ENCODE data around the gene SPDEF.

The SPDEF gene

GRCh38 chr6:34575326-34575725 lies 19.2 kb upstream of the SPDEF start:
- H3K27me3 Mint-ChIP-seq (ENCODE audit: low read depth) = no peaks in the 10 kb centered on the region
- H3K9me3 Mint-ChIP-seq = no peaks in the 10 kb centered on the region
- H3K36me3 Mint-ChIP-seq (ENCODE audit: low read depth) = no peaks in the 10 kb centered on the region
- DNase-seq (ENCODE audit: low spot score) = no peak
- no peaks in the 10 kb centered on the region for H3K4me1 Mint-ChIP-seq (ENCODE audit: low read depth)
- no peak overlapping the region for H3K4me3 Mint-ChIP-seq
- H3K27ac Mint-ChIP-seq = no peak overlapping the region

GRCh38 chr6:34574647-34575293 lies 18.6 kb upstream of the SPDEF start:
- Mint-ChIP-seq H3K4me3 (no peak overlapping the region), H3K27ac (no peak overlapping the region), H3K4me1 (ENCODE audit: low read depth) (no peaks in the 10 kb centered on the region), H3K9me3 (no peaks in the 10 kb centered on the region), H3K27me3 (ENCODE audit: low read depth) (no peaks in the 10 kb centered on the region), H3K36me3 (ENCODE audit: low read depth) (no peaks in the 10 kb centered on the region)
- no peak for DNase-seq (ENCODE audit: low spot score)

DNA sequence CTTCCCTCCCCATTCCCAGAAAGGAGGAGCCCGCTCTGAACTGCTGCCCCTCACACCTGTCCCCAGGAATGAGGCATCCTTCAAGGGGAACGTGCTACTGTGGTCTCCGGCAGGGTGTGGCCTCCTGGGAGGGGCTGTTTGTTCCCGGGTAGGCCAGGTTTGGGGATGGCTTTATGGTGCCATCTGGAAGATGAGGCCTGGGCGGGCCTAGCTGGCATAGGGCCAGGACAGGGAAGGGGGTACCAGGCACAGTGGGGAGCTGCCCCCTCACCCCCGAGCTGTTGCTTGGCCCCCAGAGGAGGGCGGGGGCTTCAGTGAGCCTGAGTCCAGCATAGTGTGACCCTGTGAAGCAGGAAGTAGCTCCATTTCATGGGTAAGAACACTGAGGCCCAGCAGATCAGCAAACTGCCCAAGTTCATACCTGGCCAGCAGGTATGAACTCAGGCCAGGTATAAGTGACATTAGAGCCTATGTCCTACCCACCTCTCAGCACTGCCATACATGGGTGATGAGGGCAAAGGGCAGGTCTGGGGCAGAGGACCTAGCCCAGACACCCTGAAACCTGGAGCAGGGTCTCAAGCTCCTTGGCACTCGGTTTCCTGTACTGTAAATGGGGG lies 17.5 kb upstream of the SPDEF start:
- no peak for DNase-seq (ENCODE audit: low spot score)
- Mint-ChIP-seq H3K27me3 (ENCODE audit: low read depth) (no peaks in the 10 kb centered on the region), H3K4me1 (ENCODE audit: low read depth) (no peaks in the 10 kb centered on the region), H3K4me3 (no peak overlapping the region), H3K27ac (no peak overlapping the region), H3K9me3 (no peaks in the 10 kb centered on the region), H3K36me3 (ENCODE audit: low read depth) (no peaks in the 10 kb centered on the region)

GRCh38 chr6:34572585-34572984 lies 16.5 kb upstream of the SPDEF start:
- Mint-ChIP-seq H3K27me3 (ENCODE audit: low read depth) (no peaks in the 10 kb centered on the region), H3K4me1 (ENCODE audit: low read depth) (no peaks in the 10 kb centered on the region), H3K9me3 (no peaks in the 10 kb centered on the region), H3K36me3 (ENCODE audit: low read depth) (no peaks in the 10 kb centered on the region), H3K4me3 (no peak overlapping the region), H3K27ac (no peak overlapping the region)
- no peak for DNase-seq (ENCODE audit: low spot score)

- no peak overlapping the region for H3K4me3 Mint-ChIP-seq
- H3K36me3 Mint-ChIP-seq (ENCODE audit: low read depth) = no peaks in the 10 kb centered on the region
- no peak for DNase-seq (ENCODE audit: low spot score)
- no peak overlapping the region for H3K27ac Mint-ChIP-seq
- H3K9me3 Mint-ChIP-seq = no peaks in the 10 kb centered on the region
- H3K4me1 Mint-ChIP-seq (ENCODE audit: low read depth) = no peaks in the 10 kb centered on the region
- H3K27me3 Mint-ChIP-seq (ENCODE audit: low read depth) = no peaks in the 10 kb centered on the region
Observed at GRCh38 chr6:34572021-34572420, 15.9 kb upstream of the SPDEF start.

GRCh38 chr6:34571388-34571787 lies 15.3 kb upstream of the SPDEF start:
- Mint-ChIP-seq H3K4me1 (ENCODE audit: low read depth) (no peaks in the 10 kb centered on the region), H3K36me3 (ENCODE audit: low read depth) (no peaks in the 10 kb centered on the region), H3K27me3 (ENCODE audit: low read depth) (no peaks in the 10 kb centered on the region), H3K4me3 (no peak overlapping the region), H3K9me3 (no peaks in the 10 kb centered on the region), H3K27ac (no peak overlapping the region)
- no peak for DNase-seq (ENCODE audit: low spot score)

- Mint-ChIP-seq H3K36me3 (ENCODE audit: low read depth) (no peaks in the 10 kb centered on the region), H3K4me3 (no peak overlapping the region), H3K9me3 (no peaks in the 10 kb centered on the region), H3K27me3 (ENCODE audit: low read depth) (no peaks in the 10 kb centered on the region), H3K4me1 (ENCODE audit: low read depth) (no peaks in the 10 kb centered on the region), H3K27ac (no peak overlapping the region)
- no peak for DNase-seq (ENCODE audit: low spot score)
Observed at GRCh38 chr6:34570066-34570833, 14.1 kb upstream of the SPDEF start.

- H3K27ac Mint-ChIP-seq = no peak overlapping the region
- no peak for DNase-seq (ENCODE audit: low spot score)
- no peaks in the 10 kb centered on the region for H3K9me3 Mint-ChIP-seq
- H3K27me3 Mint-ChIP-seq (ENCODE audit: low read depth) = no peaks in the 10 kb centered on the region
- no peak overlapping the region for H3K4me3 Mint-ChIP-seq
- no peaks in the 10 kb centered on the region for H3K4me1 Mint-ChIP-seq (ENCODE audit: low read depth)
- H3K36me3 Mint-ChIP-seq (ENCODE audit: low read depth) = no peaks in the 10 kb centered on the region
Observed at GRCh38 chr6:34569361-34569973, 13.3 kb upstream of the SPDEF start.

GRCh38 chr6:34568341-34569201 lies 12.4 kb upstream of the SPDEF start:
- DNase-seq (ENCODE audit: low spot score) = no peak
- no peak overlapping the region for H3K4me3 Mint-ChIP-seq
- H3K36me3 Mint-ChIP-seq (ENCODE audit: low read depth) = no peaks in the 10 kb centered on the region
- no peak overlapping the region for H3K27ac Mint-ChIP-seq
- no peaks in the 10 kb centered on the region for H3K4me1 Mint-ChIP-seq (ENCODE audit: low read depth)
- H3K9me3 Mint-ChIP-seq = no peaks in the 10 kb centered on the region
- H3K27me3 Mint-ChIP-seq (ENCODE audit: low read depth) = no peaks in the 10 kb centered on the region

GRCh38 chr6:34566830-34567546 lies 10.9 kb upstream of the SPDEF start:
- H3K4me1 Mint-ChIP-seq (ENCODE audit: low read depth) = no peaks in the 10 kb centered on the region
- no peaks in the 10 kb centered on the region for H3K27me3 Mint-ChIP-seq (ENCODE audit: low read depth)
- no peak for DNase-seq (ENCODE audit: low spot score)
- no peak overlapping the region for H3K4me3 Mint-ChIP-seq
- no peaks in the 10 kb centered on the region for H3K9me3 Mint-ChIP-seq
- H3K27ac Mint-ChIP-seq = no peak overlapping the region
- H3K36me3 Mint-ChIP-seq (ENCODE audit: low read depth) = no peaks in the 10 kb centered on the region

DNA sequence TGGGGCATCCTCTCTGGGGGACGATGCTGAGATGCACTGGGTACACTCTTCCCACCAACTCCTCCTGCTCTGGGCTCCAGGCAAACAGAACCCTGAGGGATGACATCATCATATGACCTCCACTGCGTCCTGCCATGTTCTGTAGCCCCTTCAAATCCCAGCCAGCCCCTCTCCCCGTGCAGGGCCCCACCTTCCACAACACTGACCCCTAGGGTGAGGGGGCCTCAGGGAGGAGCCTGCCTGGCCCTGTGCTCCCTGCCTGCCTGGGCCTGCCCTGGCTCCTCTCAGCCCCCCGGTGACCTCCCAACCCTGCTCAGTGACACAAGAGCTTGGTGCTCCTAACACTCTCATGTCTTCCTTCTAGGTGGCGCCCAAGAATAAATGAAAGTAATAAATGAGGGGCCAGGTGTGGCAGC lies 9.6 kb upstream of the SPDEF start:
- H3K27ac Mint-ChIP-seq = no peak overlapping the region
- no peak overlapping the region for H3K4me3 Mint-ChIP-seq
- DNase-seq (ENCODE audit: low spot score) = no peak
- no peaks in the 10 kb centered on the region for H3K27me3 Mint-ChIP-seq (ENCODE audit: low read depth)
- no peaks in the 10 kb centered on the region for H3K9me3 Mint-ChIP-seq
- no peaks in the 10 kb centered on the region for H3K4me1 Mint-ChIP-seq (ENCODE audit: low read depth)
- no peaks in the 10 kb centered on the region for H3K36me3 Mint-ChIP-seq (ENCODE audit: low read depth)

GRCh38 chr6:34564181-34564580 lies 8.1 kb upstream of the SPDEF start:
- Mint-ChIP-seq H3K27me3 (ENCODE audit: low read depth) (no peaks in the 10 kb centered on the region), H3K4me3 (no peak overlapping the region), H3K36me3 (ENCODE audit: low read depth) (no peaks in the 10 kb centered on the region), H3K27ac (no peak overlapping the region), H3K9me3 (no peaks in the 10 kb centered on the region), H3K4me1 (ENCODE audit: low read depth) (no peaks in the 10 kb centered on the region)
- no peak for DNase-seq (ENCODE audit: low spot score)

GRCh38 chr6:34563513-34563870 lies 7.4 kb upstream of the SPDEF start:
- no peaks in the 10 kb centered on the region for H3K36me3 Mint-ChIP-seq (ENCODE audit: low read depth)

More at GRCh38 chr6:34563513-34563870, 7.4 kb upstream of the SPDEF start:
- no peaks in the 10 kb centered on the region for H3K27me3 Mint-ChIP-seq (ENCODE audit: low read depth)
- DNase-seq (ENCODE audit: low spot score) = no peak
- no peaks in the 10 kb centered on the region for H3K4me1 Mint-ChIP-seq (ENCODE audit: low read depth)
- H3K4me3 Mint-ChIP-seq = no peak overlapping the region
- no peaks in the 10 kb centered on the region for H3K9me3 Mint-ChIP-seq
- no peak overlapping the region for H3K27ac Mint-ChIP-seq

All from T-helper 2 cell treated with Interferon-gamma antibody and Interleukin-4, amounts not matched to agents 5 μg/mL and 100 μg/mL, for 36 hours (primary cell).